AG09309 (cell line): ENCODE measurements around the gene KLHL29.

ENCODE experiments used
- DNase-seq: peaks from one replicate; pipeline ENCODE4 v3.0.0-alpha.2; 2010; ENCODE audit warnings: low read depth
- H3K4me3 ChIP-seq: 2 replicates; pipeline ENCODE4 v1.5.1; 2011; ENCODE audit warnings: mild to moderate bottlenecking, low read depth, low read length, moderate library complexity; ENCODE audit not compliant: control insufficient read depth
- TF ChIP-seq, protein P1 (sequence below): IDR thresholded peaks from 2 replicates; pipeline ENCODE4 v1.5.1; 2011; ENCODE audit warnings: mild to moderate bottlenecking, low read depth, low read length, inconsistent platforms; ENCODE audit not compliant: insufficient read depth, control insufficient read depth; ENCODE audit errors: missing control alignments

The KLHL29 gene

GRCh38 chr2:23475036-23475435 is 90.1 kb downstream of the KLHL29 start:
- no peak overlapping the region for H3K4me3 ChIP-seq
- TF ChIP-seq, protein P1, sequence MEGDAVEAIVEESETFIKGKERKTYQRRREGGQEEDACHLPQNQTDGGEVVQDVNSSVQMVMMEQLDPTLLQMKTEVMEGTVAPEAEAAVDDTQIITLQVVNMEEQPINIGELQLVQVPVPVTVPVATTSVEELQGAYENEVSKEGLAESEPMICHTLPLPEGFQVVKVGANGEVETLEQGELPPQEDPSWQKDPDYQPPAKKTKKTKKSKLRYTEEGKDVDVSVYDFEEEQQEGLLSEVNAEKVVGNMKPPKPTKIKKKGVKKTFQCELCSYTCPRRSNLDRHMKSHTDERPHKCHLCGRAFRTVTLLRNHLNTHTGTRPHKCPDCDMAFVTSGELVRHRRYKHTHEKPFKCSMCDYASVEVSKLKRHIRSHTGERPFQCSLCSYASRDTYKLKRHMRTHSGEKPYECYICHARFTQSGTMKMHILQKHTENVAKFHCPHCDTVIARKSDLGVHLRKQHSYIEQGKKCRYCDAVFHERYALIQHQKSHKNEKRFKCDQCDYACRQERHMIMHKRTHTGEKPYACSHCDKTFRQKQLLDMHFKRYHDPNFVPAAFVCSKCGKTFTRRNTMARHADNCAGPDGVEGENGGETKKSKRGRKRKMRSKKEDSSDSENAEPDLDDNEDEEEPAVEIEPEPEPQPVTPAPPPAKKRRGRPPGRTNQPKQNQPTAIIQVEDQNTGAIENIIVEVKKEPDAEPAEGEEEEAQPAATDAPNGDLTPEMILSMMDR = no peak
- DNase-seq = no peak

DNA sequence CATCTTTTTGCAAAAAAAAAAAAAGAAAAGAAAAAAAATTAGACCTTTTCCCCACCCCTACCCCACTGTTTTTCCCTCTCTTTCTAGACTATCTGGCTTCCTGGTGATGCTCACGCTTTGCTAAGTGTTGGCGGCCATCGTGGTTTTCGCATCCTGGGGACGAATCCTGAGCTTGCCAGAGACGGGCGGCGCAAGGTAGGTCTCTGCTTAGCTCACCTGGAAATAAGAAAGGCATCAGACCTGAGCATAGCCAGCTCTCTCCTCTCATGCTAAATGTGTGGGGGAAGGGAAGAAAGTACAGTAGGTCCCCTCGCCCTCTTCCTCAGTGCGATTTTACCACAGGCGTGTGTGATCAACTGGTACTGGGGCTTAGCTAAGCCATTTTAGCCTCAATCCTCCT is 90.5 kb downstream of the KLHL29 start:
- TF ChIP-seq, protein P1 = no peak
- no peak for DNase-seq

GRCh38 chr2:23476786-23477185 is 91.8 kb downstream of the KLHL29 start:
- TF ChIP-seq, protein P1 = no peak
- no peak for DNase-seq
- H3K4me3 ChIP-seq = no peak overlapping the region

More for the DNA sequence above, 90.5 kb downstream of the KLHL29 start:
- no peak overlapping the region for H3K4me3 ChIP-seq

GRCh38 chr2:23477392-23477791 is 92.4 kb downstream of the KLHL29 start:
- no peak for DNase-seq
- TF ChIP-seq, protein P1 = no peak
- no peak overlapping the region for H3K4me3 ChIP-seq

DNA sequence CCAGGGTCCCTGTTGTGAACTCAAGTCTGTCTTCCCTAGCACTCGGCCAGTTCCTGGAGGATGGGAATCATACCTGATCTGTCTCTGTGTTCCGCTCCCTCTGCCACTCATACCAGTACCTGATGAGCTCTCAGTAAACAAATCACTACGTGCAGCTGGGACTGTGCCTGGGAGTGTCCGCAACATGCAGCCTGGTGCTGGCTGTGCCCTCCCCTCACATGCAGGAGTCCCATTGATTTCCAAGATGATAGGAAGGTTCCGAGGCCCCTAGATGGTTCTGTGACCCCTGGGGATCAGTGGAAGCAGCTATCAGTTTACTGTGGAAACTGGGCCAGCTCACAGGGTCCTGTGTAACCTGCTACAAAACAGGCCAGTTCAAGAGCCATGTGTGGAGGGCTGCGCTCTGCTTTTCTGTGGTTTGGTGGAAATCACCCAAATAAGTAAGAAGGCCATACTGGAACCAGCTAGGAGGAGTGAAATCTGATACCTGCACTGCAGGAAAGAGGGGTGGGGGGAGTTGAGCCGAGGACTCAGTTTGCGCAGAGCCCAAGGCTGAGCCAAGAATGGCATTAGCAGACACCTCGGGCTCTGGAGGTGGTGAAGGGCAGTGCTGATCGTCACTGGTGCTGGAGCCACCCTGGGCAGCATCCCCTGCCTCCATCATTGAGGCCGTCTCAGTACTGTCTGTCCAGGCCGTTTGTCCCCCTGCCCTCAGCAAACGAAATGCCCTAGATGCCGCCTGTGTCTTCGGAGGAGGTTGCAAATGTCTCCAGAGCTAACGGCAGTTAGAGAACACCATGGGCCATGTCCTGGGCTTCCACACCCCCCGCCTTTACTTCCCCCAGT is 93.3 kb downstream of the KLHL29 start:
- TF ChIP-seq, protein P1 = no peak
- DNase-seq = no peak
- no peak overlapping the region for H3K4me3 ChIP-seq

GRCh38 chr2:23478933-23479683 is 94.1 kb downstream of the KLHL29 start:
- TF ChIP-seq, protein P1 = no peak
- no peak overlapping the region for H3K4me3 ChIP-seq
- DNase-seq = no peak
